ENCODE measurements around the gene SIGLEC6.

Gene SIGLEC6

DNA sequence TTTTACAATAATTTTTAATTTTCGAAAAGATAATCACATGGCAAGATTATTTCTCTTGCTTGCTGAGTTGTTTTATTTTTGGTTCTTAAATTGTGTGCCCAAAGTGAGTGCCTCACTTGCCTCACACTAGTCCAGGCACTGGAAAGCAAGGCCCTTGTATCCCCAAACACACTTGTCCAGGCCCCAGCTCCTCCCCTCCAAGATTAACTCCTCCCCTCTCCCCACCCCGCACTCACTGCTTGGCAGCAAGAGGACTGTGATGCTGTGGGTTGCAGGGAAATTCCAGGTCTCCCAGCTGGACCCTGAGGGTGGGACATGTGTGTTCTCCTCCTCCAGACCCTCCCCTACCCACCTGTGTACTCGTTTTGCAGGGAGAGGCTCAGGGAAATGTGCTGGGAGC lies 33.8 kb downstream of the SIGLEC6 start:
- TF ChIP-seq, protein P1, sequence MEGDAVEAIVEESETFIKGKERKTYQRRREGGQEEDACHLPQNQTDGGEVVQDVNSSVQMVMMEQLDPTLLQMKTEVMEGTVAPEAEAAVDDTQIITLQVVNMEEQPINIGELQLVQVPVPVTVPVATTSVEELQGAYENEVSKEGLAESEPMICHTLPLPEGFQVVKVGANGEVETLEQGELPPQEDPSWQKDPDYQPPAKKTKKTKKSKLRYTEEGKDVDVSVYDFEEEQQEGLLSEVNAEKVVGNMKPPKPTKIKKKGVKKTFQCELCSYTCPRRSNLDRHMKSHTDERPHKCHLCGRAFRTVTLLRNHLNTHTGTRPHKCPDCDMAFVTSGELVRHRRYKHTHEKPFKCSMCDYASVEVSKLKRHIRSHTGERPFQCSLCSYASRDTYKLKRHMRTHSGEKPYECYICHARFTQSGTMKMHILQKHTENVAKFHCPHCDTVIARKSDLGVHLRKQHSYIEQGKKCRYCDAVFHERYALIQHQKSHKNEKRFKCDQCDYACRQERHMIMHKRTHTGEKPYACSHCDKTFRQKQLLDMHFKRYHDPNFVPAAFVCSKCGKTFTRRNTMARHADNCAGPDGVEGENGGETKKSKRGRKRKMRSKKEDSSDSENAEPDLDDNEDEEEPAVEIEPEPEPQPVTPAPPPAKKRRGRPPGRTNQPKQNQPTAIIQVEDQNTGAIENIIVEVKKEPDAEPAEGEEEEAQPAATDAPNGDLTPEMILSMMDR (IDR thresholded peaks at IDR 0.05; ENCODE audit: low read depth, low read length) = no peak

DNA sequence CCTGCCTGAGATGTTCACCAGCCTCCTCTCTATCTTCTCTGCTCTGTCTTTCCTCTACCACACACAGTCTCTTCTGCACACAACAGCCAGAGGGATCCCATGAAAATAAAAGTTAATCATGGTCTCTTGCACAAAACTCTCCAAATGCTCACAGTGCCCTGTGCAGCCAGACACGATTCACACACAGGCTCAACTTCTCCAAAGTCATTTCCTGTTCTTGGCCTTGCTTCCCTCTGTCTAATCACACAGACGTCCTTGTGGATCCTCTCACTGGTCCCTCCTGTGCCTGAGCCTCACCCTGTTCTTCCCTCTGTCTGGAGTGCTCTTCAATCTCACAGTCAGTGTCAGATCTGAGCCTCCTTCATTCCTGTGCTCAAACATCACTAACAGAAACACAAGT lies 37.7 kb downstream of the SIGLEC6 start:
- TF ChIP-seq, protein P1 (IDR thresholded peaks at IDR 0.05; ENCODE audit: low read depth, low read length) = no peak
- no peak overlapping the region for H3K4me3 ChIP-seq (ENCODE audit: low read depth, low read length)

More for the DNA sequence above, 33.8 kb downstream of the SIGLEC6 start:
- no peak overlapping the region for H3K4me3 ChIP-seq (ENCODE audit: low read depth, low read length)

DNA sequence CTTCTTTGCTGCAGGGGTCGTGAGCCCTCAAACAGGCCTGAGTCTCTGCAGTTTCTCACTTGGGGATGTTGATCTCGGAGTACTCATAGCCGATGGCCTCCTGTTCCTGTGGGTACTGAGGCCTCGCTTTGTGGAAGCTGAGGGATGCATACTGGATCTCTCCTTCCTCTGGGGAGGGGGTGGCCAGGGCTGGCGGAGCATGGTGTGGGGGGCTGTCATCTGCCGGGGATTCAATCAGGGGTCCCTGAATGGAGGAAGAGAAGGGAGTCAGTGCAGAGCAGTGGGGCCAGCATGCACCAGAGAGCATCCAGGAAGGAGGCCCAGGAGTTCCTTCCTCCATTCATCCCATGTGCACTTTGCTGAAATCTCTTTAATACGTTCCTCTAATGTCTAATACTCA lies 39.9 kb downstream of the SIGLEC6 start:
- TF ChIP-seq, protein P1 (IDR thresholded peaks at IDR 0.05; ENCODE audit: low read depth, low read length) = no peak

DNA sequence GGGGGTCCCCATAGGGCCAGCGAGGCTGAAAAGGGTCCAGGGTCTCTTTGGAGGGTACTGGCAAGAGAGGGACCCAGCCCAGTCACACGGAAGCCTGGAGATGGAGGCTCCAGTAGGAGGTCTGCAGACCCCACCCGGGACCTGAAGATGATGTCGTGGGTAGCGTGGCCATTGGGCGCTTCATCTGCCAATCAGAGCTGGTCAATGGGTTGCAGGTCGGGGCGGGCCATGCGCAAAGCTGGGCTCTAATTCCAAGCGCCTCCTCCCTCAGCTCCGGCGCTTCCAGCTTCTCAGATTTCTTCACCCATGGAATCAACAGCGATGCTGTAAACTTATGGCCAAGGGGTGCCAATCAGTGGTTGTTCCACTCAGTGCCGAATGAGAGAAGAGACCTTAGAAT lies 40.8 kb downstream of the SIGLEC6 start:
- no peak overlapping the region for H3K4me3 ChIP-seq (ENCODE audit: low read depth, low read length)
- TF ChIP-seq, protein P1 (IDR thresholded peaks at IDR 0.05; ENCODE audit: low read depth, low read length) = no peak

More for the DNA sequence above, 39.9 kb downstream of the SIGLEC6 start:
- H3K4me3 ChIP-seq (ENCODE audit: low read depth, low read length) = no peak overlapping the region

DNA sequence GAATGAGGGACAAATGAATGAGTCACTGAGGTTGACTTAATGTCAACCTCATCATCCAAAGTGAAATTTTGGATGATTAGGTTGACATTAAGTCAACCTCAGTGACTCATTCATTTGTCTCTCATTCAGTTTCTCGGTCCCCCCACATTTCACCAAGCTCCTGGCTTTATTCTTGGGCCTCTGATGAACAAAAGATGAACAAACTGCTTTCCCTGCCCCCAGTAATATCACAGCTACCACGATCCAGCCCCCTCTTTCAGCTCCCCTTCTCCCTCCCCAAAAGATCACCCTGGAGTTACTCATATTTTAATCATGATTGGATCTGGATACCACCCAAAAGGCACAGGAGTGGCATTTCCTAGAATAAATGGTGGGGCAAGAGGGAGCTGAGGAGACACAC lies 42.4 kb downstream of the SIGLEC6 start:
- TF ChIP-seq, protein P1 (IDR thresholded peaks at IDR 0.05; ENCODE audit: low read depth, low read length) = no peak

DNA sequence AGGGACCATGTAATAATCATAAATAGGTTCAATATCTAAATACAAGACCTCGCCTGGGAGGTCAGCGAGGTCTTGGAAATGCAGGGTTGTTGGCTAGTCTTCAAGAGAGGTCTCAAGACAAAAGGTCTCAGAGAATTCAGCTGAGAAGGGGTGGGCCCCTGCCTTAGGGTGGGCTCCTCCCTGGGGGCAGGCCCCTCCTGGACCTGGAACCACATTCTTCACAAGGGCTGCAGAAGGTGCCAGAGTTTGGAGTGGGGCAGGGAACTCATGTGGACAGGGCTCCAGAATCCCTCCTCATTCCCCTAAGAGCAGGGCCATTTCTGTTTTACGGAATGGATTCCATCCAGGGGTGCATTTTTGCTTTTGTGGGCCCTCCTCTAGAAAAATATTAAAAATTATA lies 43.0 kb downstream of the SIGLEC6 start:
- no peak overlapping the region for H3K4me3 ChIP-seq (ENCODE audit: low read depth, low read length)
- TF ChIP-seq, protein P1 (IDR thresholded peaks at IDR 0.05; ENCODE audit: low read depth, low read length) = no peak

More for the DNA sequence above, 42.4 kb downstream of the SIGLEC6 start:
- H3K4me3 ChIP-seq (ENCODE audit: low read depth, low read length) = no peak overlapping the region

DNA sequence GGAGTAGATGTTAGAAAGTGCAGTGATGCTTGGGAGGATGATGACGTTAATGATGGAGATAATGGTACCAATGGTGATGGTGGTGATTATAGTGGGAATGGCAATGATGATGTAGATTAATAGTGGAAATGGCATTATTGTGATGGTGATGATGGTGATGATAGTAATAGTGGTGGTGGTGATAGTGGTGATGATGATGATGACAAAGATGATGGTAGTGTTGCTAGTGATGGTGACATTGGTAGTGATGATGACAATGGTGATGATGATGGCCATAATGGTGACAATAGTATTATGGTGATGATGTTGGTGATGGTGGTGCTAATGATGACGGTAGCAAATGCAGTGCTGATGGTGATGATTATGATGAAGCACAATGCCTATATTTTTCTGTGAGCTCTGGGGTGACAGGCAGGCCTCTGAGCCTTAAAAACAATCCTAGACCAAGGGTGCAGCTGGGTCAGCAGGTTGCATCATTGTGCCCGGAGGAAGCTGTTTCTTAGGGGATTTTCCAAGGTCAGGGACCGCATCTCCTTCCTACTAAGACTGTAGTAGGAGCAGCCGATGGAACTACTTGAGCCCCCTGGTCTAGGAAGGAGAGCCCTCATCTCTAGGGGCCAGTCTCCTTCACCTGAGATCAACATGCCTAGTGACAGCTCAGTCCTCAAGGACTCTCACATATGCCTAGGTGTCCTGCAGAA lies 45.4 kb downstream of the SIGLEC6 start:
- no peak overlapping the region for H3K4me3 ChIP-seq (ENCODE audit: low read depth, low read length)
- TF ChIP-seq, protein P1 (IDR thresholded peaks at IDR 0.05; ENCODE audit: low read depth, low read length) = no peak

All from WI38 (cell line).